HG03097 (cell line): ENCODE measurements around the gene HOXC10.

ENCODE experiments used
- ATAC-seq: cut with Tn5 transposase; IDR thresholded peaks from one replicate; pipeline ENCODE4 v1.9.1; 2021; ENCODE audit not compliant: unreplicated experiment, low FRiP score

HOXC10 gene

DNA sequence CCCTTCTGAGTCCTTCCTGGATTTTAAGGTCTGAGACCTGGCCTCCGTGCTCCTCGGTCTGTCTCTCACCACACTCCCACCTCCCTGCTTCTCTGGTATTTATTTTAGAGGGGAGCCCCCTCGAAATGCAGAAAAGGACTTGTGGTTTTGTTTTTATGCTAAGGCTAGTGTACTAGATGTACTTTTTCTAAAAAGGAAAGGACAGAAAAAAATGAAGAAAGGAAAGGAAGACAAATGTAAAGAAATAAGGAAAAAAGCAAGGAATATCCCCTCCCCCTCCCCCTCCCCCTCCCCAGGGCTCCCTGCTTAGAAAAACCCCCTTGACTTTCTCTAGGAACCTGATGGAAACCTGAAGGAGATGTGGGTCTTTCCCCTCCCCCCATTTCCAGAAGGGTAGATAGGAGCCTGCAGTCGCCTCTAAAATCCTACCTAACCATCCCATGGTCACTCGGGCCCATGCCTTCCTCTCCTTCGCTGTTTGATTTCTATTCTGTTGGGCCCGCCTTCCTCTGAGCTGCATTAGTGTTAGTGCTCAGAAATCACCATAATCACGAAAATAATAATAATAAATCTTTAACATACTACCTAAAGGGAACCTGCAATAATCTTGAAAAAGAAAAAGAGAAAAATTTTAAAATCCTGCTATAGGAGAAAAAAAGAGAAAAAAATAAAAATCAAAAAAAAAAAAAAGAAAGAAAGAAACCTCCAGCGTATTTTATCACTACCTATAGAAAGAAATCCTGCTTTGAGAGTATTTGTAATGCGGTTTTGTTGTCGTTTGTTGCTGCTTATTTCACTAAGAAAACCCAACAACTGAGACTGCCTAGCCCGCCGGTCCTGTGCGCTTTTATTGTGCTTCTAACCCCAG, 27.0 kb downstream of the HOXC10 start:
- no peak for ATAC-seq

DNA sequence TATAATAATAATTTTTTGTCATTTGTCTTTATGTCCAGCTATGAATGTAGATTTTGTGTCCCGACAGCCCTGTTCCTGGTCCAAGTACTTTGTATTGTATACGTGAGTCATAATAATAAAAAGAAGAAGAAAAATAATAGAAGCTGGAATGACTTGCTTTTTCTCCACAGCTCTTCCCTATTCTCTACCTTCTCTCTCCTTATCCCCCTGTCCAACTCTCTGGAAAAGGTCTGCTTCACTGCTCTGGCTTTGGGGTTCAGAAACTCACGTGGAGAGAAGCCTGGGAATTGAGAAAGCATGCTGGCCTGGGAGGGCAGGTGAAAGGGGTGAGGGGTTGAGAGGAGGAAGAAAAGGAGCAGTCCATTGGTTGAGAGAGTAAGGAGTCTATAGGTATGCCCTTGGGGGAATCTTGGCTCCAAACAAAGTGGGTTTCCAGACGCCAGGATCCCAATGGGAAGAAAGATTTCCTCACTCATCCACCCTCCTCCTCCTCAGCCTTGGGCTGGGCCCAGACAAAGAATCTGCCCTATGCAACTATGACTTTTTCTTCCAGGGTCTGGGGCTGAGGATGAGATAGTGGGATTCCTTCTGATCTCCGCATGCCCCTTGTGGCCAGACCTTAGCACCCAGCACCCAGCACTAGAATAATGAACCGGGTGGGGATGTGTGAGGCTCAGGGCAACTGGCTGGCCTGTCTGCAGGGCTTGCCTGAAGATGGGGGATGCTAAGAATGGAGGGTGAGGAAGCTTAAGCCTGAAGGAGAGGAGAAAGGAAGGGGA, 27.9 kb downstream of the HOXC10 start:
- ATAC-seq: no peak

DNA sequence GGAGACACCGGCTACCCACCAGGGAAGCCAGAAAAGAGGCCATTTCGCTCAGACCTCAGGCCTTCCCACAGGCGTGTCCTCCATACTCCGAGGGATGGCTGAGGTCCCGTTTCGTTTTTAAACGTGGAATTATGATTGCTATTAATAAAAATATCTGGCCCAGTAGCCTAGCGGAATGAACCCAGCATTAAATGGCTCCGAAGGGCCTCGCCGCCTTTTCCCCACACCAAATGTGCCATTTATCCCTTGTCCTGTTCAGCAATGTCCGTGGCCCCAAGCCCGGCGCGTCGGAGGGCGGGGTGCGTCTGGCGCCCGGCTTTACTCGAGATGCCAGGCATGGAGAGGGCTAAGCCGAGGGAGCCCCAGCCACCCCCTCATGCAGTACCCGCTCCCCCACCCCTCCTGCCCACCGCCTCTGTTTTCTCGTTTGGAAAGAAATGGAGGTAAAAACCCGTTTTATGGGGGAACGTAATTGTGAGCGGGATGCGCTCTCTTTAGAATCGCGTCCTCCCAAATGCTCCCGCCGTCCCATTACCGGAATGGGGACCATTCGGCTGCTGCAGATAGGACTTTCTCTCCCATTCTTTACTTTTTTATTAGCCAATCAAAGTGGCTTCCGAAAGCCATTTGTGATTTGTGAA, 29.6 kb downstream of the HOXC10 start:
- no peak for ATAC-seq

DNA sequence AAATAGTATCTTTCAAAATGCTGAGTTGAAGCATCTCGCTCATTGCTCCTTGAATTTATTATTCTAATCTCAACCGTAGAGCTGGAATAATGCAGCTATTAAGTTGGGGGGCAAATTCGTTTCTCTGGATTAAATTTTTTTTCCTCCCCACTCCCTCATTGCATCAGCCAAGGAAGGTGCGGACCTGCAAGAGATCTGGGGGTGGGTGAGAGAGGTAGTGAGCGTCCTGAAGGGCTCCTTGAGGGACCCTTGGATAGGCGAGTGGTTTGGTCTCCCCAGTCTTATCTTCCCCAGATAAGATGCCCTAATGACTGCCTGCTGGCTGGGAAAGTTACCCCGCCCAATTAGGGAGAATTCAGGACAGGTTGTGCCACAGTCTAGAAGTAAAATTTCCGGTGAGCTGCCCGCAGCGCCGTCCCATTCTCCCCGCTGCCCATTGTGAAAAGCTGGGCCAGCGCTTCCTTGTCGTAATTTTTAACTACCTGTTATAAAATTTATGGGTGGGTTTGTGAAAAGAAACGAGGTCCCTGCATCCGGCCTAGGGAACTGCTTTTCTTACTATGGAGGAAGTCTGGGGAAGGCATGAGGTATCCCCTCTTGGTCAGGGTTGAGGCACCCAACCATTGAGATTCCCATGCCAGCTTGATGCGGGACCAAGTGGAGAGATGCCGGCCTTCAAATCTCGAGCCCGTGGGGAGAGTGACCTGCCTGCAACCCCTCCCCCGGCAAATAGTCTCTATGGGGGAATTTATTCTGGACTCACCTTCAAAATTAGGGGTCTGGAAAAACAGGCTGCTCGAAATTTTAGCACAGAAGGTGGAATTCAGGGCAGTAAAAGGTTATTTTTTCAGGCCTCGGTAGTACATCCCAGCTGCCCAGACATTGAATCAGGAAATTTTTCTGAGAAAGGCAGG, 30.3 kb downstream of the HOXC10 start:
- no peak for ATAC-seq

DNA sequence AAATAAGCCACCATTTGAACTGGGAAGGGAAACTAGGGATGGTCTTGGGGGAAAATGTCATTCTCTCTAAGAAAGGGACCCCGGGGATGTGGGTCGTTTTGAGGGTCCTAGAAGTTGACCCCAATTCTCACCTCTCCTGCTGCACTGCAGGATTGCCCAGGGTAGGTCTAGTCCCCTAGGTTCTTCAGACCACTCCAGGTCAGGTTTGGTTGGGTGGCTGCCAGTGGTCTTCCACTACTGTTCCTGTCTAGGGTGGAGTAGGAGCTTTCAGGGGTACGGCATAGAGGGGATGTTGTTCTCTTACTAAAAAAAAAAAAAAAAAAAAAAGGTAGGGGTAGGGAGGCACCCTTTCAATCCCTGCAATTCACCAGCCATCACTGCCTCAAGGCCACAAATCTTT, 31.1 kb downstream of the HOXC10 start:
- ATAC-seq: no peak

DNA sequence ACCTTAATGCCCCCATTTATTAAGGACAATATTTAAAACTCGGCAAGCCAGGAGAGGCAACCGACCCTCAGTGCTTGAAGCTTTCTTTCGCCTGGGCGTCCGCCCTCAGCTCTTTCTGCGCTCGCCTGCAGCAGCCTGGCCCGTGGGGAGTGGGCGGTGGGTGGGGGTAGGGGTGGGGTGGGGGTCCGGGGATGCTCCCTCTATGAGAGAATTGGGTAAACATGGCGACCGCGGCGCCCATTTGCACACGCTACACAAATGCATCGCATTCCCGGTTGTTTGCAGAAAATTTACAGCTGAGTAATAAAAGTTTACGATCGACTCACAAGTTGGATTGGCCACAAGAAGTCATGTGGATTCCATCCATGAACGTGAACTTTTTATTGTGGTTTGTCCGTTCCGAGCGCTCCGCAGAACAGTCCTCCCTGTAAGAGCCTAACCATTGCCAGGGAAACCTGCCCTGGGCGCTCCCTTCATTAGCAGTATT, 31.6 kb downstream of the HOXC10 start:
- ATAC-seq: no peak

DNA sequence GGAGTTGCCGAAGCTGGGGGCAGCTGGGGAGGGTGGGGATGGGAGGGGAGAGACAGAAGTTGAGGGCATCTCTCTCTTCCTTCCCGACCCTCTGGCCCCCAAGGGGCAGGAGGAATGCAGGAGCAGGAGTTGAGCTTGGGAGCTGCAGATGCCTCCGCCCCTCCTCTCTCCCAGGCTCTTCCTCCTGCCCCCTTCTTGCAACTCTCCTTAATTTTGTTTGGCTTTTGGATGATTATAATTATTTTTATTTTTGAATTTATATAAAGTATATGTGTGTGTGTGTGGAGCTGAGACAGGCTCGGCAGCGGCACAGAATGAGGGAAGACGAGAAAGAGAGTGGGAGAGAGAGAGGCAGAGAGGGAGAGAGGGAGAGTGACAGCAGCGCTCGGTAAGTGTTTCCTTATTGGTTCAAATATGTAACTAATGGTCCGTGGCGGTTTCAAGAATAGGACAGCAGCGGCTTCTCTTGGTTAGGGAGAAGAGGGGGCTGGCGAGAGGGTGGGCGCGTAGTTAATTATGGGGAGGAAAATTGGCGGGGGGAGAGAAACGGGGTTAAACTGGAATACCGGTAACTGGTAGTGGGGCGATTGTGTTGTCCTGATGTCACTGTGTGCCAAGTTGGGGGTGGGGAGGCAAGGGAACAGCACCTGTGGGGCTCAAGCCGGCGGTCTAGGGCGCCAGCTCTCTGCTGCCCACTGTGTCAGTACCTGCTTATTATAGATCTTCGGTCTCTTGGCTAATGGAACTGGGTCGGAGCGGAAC, 32.3 kb downstream of the HOXC10 start:
- peak; percentile 13 for ATAC-seq

DNA sequence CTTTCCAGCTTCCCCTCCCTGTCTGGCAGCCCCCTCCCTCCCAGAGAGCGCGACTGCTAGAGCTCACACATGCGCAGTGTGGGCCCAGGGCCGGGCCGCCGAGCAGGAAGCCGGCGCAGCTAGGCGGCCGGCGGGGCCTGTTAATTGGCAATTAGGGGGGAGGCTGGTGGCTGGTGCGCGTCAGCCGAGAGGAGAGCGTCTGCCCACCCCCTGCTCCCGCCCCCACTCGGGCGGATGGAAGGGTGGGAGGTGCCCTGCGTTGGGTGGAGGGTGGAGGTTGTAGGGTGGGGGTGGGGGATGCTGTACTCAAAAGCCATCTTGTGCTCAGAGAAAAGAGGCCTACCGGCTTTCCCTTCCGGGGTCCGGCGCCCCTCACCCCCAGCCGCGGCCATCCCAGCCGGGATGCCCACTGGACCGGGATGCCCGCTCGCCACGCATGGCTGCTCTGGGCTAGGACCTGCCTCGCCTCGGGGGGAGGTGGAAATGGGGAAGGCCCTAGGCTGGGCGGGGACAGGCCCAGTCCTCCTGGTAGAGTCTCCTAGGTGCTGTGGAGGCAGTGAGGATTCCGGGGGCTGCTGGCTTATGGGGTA, 33.0 kb downstream of the HOXC10 start:
- peak; percentile 62 for ATAC-seq

DNA sequence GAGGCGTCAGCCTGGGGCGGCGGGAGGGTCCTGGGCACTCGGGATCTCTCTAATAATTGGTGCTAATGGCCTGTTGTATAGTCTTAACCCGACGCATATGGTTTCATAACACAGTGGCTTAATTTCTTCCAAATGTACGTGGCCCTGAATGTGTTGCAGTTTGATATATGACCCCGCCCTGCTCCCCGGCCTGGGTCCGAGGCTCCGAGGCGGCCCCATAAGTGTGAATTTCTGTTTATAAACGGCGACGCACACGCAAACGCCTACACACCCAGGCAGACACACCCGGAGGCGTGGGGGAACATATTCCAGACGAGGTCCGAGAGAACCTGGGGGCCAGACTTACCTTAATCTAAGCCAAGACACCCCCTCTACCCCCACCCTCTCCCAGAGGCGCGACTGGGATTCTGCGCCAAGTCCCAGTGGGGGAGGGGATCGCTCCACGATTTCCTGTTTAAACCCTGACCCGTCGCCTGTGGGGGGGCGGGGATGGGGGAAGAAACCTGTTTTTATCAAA, 33.6 kb downstream of the HOXC10 start:
- ATAC-seq: no peak

DNA sequence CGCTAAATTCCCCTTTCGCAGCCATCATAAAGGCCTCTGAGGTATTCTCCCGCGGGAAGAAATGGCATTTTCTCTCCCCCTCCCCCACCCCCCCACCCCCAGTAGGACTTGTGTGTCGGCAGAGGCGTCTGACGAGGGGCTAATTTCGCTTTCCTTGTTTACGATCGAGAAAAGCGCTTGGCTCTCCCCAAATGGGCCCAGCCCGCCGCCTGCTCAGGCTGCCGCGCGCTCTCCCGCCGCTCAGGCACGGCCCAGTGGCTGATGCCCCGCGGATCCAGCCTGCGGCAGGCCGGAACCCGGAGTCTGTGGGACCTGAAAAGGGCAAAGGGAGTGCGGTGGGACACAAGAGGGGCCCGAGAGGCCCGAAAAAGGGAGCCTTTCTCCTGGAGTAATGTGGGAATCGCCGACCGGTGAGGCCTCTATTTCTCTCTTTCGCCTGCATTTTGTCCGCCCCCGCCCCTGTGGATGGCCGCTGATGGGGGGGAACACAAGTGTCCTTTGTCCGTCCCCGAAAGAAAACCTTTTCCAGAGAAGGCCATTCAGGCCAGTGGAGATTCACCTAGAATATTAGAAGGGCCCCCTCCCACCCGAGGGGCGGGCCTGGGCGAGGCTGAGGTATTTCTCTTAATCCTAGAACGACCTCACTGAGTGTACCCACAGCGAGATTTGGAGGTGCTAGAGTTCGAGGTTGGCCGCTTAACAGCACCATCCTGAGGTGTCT, 34.3 kb downstream of the HOXC10 start:
- ATAC-seq: no peak

DNA sequence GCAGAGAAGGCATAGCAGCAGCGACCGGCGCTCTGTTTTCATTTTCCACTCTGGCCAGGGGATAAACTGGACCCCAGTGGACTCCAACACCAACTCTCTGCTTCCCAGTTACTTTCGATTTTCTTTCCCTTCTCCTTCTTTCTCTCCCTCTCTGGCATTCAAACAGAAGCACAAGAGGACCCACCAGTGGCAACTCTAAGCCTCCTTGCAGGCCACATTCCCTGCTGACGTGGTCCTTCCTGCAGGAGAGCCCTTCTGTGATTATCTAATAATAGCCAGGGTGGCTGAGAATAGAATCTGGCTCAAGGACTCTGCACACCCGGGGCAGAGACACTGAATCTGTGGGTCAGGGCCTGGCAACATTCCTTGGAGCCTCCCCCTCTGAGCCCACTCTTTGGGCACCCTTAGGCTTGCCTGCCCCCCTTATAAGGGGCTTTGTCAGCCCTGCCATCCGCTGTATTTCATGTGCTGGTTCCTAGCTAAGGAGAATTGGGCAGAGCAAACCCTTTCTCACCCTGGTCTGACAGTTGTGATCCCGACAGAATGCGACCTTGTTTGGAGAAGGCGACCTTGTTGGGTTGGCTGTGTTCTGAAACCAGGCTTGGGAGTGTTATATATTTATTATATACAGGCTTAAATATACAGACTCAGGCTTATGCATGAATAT, 35.1 kb downstream of the HOXC10 start:
- ATAC-seq: no peak

DNA sequence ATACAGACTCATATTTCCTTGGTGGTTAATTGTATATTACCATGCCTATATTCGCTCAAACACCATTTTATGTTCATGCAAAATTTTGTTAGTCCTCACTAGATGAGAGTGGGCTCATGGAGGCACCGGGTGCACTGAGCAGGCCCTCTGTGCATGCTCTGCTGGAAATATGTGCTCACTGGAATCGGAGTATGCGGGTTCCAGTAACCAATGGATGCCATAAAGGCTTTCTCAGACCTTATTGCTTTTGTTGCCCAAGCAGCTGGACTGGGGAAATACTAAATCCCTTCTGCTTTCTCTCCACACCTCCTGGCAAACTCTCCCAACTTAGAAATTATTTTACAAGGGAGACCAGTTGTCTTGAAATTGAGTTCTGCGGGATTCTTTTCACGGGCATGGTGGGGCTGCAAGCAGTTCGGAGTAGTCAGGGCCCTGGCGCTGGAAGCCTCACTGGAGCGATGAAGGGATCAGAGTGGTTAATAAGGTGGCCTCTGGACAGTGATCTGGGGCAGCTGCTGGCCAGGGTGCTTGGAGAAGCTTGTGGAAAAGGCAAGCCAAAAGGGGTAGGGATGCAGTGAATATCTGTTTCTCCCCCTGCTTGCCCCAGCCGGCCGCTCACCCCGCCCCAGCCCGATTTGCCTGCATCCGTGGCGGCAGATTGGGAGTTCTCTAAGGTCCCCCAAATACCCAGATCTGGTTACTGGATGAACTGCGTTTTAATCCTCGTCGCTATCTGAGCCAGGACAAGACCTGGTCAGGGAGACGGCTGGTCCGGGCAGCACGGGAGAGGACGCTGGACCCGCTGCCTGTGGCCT, 35.9 kb downstream of the HOXC10 start:
- no peak for ATAC-seq

DNA sequence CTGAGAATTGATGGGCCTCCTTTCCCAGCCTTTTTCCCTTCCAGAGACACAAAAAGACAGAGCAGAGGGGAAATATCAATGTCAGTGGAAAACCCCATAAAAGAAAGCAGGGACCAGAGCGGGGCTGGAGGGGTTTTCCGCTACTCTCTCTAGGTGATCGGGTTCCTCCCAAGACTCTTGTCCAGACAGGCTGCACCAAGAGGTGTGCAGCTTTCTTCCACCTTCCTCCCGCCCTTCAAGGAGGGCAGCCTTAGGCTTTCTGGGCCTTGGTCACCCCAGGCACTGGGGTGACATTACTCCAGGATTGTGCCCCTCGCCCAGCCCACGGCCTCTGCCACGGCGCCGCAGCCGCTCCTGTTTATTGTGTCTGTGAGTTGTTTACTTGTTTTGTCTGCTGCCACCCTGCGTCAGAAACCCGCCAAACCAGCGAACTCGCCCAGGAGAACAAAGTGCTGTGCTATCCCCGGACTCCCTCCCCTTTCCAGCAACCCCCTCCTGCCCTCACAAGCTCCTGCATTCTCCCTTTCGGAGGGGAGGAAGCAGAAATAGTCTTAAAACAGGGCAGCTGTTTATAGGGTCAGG, 36.6 kb downstream of the HOXC10 start:
- ATAC-seq: no peak

DNA sequence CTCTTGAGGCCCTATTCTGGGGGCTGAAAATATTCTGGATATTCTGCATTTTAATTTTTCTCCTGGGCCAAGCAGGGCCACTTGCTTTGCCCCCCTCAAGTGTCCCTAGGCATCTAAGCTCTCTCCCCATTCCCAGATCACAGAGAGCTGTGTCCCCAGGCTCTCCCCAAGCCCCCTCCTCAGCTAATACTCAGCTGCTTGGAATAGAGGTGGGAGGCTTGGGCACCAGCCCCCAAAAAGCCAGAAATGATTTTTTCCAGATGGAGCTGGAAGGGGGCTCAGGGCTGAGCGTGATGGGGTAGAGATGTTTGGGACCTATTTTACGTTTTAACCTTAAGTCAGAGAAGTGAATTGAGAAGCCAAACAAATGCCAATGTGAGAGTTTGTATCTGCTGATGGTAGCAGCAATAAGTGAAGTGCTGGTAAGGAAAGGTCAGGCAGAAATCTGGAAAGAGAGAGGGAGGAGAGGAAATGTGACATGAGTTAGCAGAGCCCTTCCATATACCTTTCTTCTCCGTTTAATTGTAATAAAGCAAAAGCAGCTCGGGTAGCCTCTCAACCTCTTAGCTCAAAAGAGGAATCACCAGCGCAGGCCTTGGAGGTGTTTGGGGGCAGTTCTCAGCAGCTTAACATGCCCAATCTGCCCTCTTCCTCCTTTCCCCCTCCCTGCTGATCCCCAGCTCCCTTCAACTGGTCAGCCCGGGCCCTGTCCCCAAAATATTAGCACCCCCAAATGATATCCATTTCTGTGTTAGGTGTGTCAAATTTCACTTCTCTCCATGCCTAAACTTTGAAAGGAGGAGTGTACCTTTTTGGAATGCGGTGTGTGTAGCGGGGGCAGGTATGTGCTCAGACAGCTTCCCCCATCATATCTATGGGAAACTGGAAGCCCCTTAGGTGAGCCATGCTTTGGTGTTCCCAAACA, 38.3 kb downstream of the HOXC10 start:
- ATAC-seq: no peak

DNA sequence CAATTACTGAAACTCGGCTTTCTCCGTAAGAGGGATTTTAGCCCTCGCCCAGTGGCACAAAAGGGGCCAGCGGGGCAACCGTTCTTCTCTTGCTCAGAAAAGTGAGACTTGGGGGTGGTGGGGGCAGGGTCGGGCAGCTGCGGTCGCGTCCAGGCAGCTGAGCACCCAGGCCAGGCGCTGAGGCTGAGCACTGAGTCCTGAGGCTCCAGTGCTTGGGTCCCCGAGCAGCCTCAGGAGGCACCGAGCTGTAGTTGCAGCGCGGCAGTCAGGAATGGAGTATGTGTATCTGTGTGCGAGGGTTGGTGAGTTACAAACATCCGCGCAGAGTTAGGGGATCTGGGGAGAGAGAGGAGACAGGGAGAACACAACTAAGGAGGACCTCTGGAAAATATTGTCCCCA, 39.2 kb downstream of the HOXC10 start:
- no peak for ATAC-seq
